Stimulated activated CD8-positive, alpha-beta memory T cell treated with anti-CD3 and anti-CD28 coated beads, Interleukin-4, amount 100 ng/mL, for 24 hours (primary cell): ENCODE measurements around the gene CDR2L.
"Not testable (repeated sequence)": the region's sequence is repeated elsewhere in the genome, so short reads cannot be mapped to it uniquely, and the experiment has no call there.

Experiments used
- DNase-seq: peaks from one replicate; pipeline ENCODE4 v3.0.0-alpha.2; 2020; ENCODE audit warnings: low read depth

The CDR2L gene

GRCh38 chr17:75044716-75045115, 57.3 kb downstream of the CDR2L start:
- DNase-seq, result no peak

DNA sequence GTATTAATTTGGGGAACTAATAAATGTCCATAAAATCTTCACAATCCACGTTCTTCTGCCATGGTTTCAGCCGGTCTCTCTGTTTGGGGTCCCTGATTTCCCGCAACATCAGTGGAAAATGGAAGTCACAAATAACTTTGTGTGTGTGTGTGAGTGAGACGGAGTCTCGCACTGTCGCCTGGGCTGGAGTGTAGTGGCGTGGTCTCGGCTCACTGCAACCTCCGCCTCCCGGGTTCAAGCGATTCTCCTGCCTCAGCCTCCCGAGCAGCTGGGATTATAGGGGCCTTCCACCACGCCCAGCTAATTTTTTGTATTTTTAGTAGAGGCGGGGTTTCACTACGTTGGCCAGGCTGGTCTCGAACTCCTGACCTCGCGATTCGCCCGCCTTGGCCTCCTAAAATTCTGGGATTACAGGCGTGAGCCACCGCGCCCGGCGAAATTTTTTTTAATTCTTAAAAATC, 58.5 kb downstream of the CDR2L start:
- DNase-seq, result not testable (repeated sequence)

DNA sequence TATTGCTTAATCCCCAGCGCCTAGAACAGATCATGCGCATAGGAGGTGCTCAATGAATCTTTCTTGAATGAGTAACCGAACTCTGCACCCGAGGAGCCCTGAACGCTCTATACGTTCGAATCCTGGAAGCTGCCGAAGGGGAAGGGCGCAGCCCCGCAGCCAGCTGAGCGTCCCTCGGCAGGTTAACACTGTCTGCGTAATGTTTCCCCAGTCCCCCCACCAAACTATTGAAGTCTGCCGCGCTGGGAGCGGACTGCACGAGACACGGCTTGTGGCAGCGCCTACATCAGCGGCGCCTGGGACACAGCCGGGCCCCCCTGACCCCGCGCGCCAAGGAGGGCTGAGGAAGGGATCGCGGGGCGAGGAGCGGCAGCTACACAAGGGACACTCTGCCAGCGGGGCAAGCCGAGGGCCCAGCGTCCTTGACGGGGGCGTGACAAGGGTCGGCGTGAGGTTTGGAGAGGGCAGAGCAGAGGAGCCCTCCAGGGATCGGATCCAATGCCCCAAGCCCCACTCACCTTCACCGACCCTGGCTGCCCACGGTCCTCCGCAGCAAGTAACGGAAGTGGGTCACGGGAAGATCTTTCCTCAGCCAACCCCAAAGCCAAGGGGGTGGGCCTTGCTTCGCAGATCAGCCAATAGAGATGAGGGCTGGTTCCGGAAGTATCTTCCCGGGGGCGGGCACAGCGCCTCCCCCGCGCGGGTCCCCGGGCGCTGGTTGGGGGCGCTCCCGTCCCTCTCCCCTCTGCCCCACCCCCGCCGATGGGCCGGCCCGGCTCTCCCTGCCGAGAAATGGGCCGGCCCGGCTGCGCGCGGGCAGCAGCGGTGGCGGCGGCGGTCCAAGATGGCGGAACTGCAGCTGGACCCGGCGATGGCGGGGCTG, 59.2 kb downstream of the CDR2L start, which contains the start of the genes ATP5PD and KCTD2:
Gene ATP5PD, minus strand, starts transcription at position 563 of the 883 bp plus-strand sequence. CDS start 4,319 bp downstream, outside the sequence.
Gene KCTD2, plus strand, starts transcription at position 819 of the 883 bp plus-strand sequence. Its CDS starts 26 bp downstream, at position 845.
- DNase-seq, result peak; percentile 94

- no peak for DNase-seq
Observed at GRCh38 chr17:75047398-75048098, 60.1 kb downstream of the CDR2L start.

DNA sequence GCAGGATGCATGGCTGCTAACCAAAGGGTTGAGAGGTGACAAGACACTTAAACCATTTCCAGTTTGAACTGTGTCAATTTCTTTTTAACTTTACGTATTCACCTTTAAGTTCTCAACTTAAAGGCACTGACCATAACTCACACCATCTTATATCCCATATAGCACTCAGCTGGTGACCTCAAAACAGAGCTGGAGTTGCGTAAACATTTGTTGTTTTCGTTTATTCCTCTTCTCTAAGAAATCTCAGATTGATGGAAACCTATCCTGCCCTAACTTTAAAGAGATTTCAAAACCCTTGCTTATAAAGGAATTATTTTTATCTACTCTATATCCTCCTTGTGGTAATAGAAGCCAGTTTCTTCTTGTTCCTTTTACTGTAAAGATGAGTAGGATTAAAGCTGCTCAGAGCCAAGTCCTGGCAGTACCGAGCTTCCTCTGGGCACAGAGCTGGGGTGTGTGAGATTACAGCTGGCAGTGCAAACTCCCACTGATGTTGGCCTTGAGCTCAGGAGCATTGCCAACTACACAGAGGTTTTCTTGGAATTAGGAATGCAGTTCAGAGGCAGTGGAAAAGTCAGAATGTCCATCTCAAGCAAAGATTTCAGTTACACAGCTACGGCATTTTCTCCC, 60.9 kb downstream of the CDR2L start:
- DNase-seq, result no peak

DNA sequence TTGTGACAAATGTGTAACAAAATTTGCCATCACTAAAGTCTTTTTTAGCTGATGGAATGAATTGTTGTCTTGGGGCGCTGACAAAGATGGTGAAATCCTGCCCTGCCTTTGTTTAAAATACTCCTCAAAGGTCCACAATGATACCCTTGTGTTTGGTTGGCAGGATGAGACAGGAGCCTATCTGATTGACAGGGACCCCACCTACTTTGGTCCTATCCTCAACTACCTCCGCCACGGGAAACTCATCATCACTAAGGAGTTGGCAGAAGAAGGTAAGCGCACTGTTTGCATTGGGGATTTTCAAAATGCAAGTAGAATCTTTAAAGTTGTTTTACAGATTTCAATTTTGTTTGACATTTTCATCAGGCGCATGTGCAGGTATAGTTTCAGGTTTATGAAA, 61.6 kb downstream of the CDR2L start:
- no peak for DNase-seq

- no peak for DNase-seq
Observed at GRCh38 chr17:75049706-75050105, 62.3 kb downstream of the CDR2L start.

GRCh38 chr17:75051941-75052340, 64.5 kb downstream of the CDR2L start:
- DNase-seq, result no peak
